DMS114 treated with DMSO at 0.1 percent for 48 hours (cell line): Measurements from ENCODE around the gene PNMA6A.
"Not testable (repeated sequence)": the region's sequence is repeated elsewhere in the genome, so short reads cannot be mapped to it uniquely, and the experiment has no call there.

Source experiments
- DNase-seq: peaks from one replicate; lab custom pipeline; 2025; ENCODE audit not compliant: unreplicated experiment; lab: John Stamatoyannopoulos, UW

PNMA6A gene

GRCh38 chrX:153071909-153072583, at the start of gene PNMA6A:
Gene PNMA6A (plus strand): TSS chrX:153072454. CDS start chrX:153073063, 609 bp downstream.
- DNase-seq, result not testable (repeated sequence)

DNA sequence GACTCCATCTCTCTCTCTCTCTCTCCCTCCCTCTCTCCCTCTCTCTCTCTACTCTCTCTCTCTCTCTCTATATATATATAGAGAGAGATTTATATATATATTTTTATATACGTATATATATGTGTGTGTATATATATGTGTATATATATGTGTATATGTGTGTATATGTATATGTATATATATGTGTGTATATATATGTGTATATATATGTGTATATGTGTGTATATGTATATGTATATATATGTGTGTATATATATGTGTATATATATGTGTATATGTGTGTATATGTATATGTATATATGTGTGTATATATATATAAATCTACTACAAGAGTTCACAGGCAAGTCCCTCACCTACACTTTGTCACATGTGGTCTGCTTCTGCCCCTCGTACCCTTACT, 45.8 kb upstream of the PNMA6A start:
- DNase-seq, result not testable (repeated sequence)

DNA sequence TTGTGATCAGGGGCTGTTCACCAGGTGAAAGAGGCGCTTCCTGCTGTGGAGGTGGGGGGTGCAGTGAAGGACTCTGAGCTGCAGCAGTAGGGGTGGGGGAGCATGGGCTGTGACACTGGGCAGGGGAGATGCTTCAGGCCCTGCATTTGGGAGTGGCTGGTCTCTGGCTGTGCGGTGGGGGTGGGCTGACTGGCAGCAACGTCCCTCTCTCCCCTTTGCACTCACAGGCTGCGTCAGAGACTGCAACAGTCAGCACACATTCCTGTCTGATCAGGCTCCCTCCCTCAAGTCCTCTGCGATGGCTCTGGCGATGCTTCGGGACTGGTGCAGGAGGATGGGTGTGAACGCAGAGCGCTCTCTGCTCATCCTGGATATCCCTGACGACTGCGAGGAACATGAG, 43.8 kb upstream of the PNMA6A start:
- DNase-seq, result not testable (repeated sequence)

DNA sequence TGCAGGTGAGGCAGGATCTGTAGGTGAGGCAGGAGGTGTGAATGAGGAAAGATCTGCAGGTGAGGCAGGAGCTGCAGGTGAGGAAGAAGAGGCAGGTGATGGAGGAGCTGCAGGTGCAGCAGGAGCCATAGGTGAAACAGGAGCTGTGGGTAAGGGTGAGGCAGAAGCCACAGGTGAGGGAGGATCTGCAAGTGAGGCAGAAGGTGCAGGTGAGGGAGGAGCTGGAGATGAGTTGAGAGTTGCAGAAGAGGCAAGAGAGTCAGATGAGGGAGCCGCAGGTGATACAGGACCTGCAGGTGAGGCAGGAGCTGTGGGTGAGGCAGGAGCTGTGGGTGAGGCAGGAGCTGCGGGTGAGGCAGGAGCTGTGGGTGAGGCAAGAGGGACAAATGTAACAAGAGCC, 43.1 kb upstream of the PNMA6A start:
- DNase-seq, result no peak

GRCh38 chrX:153029875-153030274, 42.4 kb upstream of the PNMA6A start:
- no peak for DNase-seq

- no peak for DNase-seq
Observed at GRCh38 chrX:153030801-153031200, 41.5 kb upstream of the PNMA6A start.

DNA sequence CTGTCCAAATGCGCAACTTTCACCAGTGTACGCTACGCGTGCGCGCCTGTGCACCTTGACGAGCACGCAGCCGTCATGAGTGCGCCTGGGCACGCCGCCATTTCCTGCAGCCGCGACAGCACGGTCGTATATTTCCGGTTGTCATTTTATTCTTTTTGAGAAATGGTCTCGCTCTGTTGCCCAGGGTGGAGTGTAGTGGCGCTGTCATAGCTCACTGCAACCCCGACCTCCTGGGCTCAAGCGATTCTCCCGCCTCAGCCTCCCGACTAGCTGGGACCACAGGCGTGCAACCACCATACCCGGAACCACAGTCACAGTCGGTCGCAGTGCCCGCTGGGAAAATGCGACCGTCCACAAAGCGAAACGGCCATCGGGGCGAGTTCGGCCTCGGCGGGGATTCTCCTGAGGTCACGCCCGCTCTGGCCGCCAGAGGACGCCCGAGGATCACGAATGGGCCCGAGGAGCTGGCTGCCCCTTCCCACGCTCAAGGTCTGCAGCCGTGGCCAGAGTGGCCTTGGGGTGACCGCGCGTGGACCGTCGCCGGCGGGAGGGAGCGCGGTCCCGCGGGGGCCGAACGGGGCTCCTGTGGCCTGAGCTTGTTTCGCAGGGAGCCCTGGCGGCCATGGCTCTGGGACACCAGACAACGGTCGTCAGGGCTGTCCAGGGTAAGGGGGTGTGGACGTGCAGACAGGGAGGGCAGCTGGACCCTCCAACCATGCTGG, 39.7 kb upstream of the PNMA6A start:
- DNase-seq, result peak; percentile 6

- DNase-seq, result no peak
Observed at GRCh38 chrX:153049093-153049492, 23.2 kb upstream of the PNMA6A start.

DNA sequence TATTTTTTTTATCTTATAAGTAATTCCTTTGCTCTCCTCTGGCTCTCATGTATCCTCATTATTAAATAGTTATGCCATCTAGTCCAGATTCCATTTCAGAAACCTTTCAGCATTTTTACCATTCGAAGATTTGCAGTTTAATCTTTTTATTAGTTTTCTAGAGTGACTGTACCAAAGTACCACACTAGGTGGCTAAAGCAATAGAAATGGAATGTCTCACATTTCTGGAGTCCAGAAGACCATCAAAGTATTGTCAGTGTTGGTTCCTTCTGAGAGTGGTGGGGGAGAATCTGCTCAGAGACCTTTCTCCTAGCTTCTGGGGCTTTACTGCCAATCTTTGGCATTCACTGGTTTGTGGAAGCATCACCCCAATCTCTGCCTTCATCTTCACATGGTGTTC, 19.7 kb upstream of the PNMA6A start:
- no peak for DNase-seq

- no peak for DNase-seq
Observed at GRCh38 chrX:153055871-153056749, 16.1 kb upstream of the PNMA6A start, which contains the start of gene PNMA3. Gene PNMA3 (plus strand): TSS chrX:153056470. CDS start chrX:153057056, 586 bp downstream.

GRCh38 chrX:153057281-153057680, 15.0 kb upstream of the PNMA6A start:
- no peak for DNase-seq

DNA sequence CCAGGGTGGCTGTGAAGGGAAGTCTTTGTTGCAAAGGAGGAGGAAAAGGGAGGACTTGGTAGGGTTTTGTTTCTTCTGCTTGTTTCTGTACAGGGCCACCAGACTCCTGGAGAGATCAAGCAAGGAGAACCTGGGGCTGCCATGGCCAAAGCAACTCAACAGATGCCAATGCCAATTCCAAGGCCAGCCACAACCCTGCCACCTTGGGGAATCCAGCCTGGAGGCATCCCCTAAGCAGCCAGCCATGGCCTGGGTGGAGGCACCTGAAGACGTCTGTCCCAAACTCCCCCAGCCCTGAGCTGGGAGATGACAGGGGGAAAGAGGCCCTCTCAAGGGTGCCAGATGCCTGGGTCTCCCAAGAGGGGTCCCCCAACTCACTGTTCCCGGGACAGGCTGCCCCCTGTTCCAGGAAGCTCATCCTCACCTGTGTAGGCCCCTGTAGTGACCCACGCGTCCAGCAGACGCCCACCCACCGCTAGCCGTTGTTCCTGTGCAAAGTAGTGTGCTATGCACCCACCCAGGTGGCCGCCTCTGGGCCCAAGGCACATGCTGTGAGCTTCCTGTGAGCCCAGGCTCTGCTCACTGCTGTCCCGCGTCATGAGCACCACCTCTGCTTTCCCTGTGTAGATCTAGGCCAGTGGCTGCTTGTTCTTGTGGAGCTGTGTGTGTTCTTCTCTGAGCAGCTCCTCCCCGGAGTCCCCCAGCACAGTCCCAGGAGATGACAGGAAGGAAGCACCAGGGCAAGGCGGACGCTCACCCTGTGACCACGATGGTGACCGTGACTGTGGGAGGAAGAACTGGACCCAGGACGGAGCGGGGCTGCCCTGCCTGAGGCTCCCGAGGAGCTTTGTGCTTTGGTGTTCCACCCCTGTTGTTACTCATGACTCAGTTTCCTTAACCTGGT, 12.8 kb upstream of the PNMA6A start:
- no peak for DNase-seq

DNA sequence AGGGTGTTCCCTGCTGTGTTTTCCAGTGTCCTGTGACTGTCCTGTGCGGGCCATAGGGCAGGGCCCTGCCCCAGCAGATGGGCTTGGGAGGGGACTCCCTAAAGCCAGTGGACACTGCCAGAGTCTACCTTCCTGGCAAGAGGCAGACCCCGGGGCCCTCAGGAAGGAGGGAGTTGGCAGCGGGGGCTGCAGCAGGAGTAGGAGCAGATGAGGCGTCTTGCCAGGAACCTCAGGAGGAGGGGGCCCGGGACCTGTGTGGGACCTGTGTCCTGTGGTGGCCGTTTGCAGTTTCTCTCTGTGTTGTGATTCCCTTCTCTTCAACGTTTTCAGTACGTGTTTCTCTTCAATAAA, 12.2 kb upstream of the PNMA6A start:
- no peak for DNase-seq

GRCh38 chrX:153061732-153062131, 10.5 kb upstream of the PNMA6A start:
- DNase-seq, result no peak

GRCh38 chrX:153063315-153063714, 8.9 kb upstream of the PNMA6A start:
- DNase-seq, result no peak

- DNase-seq, result no peak
Observed at GRCh38 chrX:153064061-153064460, 8.2 kb upstream of the PNMA6A start.

GRCh38 chrX:153065389-153065788, 6.9 kb upstream of the PNMA6A start:
- no peak for DNase-seq

DNA sequence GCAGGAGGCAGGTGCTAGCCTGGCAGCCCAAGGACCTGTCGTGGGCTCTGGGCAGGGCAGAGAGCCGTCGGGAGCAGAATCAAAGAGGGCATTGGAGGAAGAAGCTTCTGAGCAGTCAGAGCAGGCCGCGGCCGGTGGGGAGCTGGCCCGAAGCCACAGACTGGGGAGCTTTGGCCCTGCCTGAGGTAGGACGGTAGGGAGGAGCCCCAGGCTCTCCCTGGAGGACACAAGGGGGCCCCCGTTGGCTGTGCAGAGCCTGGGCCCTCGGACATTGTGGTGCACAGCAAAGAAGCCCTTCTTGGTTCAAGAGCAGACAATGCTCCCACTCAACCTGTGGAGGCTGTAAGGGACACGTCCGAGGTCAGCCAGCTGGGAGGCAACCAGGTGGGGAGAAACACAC, 5.9 kb upstream of the PNMA6A start:
- DNase-seq, result not testable (repeated sequence)

DNA sequence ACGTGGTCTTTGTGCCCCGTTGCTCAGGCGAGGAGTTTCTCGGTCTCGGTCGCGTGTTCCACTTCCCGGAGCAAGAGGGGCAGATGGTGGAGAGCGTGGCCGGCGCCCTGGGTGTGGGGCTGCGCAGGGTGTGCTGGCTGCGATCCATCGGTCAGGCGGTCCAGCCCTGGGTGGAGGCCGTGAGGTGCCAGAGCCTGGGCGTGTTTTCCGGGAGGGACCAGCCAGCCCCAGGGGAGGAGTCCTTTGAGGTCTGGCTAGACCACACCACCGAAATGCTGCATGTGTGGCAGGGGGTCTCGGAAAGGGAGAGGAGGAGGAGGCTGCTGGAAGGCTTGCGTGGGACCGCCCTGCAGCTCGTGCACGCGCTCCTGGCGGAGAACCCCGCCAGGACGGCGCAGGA, 1.1 kb downstream of the PNMA6A start:
- not testable (repeated sequence) for DNase-seq

DNA sequence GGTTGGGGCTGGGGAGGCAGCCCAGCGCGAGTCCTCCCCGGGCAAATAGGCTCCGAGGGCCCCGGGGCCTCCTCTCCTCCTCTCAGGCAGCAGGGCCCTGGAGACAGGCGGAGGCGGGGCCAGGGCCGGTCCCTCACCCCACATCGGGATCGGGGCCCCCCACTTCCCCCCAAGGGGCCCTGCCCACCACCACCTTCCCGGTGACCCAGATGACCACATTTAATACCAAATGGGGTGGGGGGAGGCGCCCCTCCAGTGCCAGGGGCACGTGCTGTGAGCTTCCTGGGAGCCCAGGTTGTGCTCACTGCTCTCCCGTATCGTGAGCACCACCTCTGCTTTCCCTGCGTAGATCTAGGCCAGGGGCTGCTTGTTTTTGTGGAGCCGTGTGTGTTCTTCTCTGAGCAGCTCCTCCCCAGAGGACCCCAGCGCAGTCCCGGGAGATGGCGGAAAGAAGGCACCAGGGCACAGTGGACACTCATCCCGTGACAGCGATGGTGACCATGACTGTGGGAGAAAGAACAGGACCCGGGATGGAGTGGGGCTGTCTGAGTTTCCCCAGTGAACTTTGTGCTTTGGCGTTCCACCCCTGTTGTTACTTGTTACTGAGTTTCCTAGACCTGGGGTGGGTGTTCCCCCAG, 2.1 kb downstream of the PNMA6A start:
- DNase-seq, result no peak
